HepG2 (cell line): ENCODE results near the gene SYMPK. TPM values are rescaled to one million over a fixed set of nuclear protein-coding genes. Genes with fewer than 3 reads are reported as not detected.

ENCODE experiments used
- AGO2 ChIP-seq: fragments of 200-400 bp; formaldehyde crosslinking; optimal IDR thresholded peaks from 2 replicates; pipeline ENCODE3; 2017; ENCODE audit warnings: mild to moderate bottlenecking, low read depth, low read length, moderate library complexity
- CBX5 ChIP-seq: sonication (generic); formaldehyde crosslinking; IDR thresholded peaks from 2 replicates; pipeline ENCODE4 v1.4.0; 2020; ENCODE audit warnings: missing genetic modification reagents, borderline replicate concordance
- DPF2 ChIP-seq: sonication (generic); formaldehyde crosslinking; IDR thresholded peaks from 2 replicates; pipeline ENCODE4 v1.4.0; 2020; ENCODE audit warnings: mild to moderate bottlenecking, low read depth, missing genetic modification reagents, borderline replicate concordance
- ETV5 ChIP-seq: IDR thresholded peaks from 2 replicates; pipeline ENCODE4 v1.6.1; 2018; ENCODE audit warnings: missing biosample characterization, missing genetic modification reagents, inconsistent platforms, borderline replicate concordance
- HDAC6 ChIP-seq: fragments of 200-600 bp; sonication (generic); IDR thresholded peaks from 2 replicates; pipeline ENCODE4 v1.7.0; 2017; ENCODE audit warnings: mild to moderate bottlenecking, antibody characterized with exemption, low read length, low read depth
- KLF16 ChIP-seq, 2 experiments: sonication (generic) in 1 of 2; formaldehyde crosslinking in 1 of 2; IDR thresholded peaks; 2 replicates each; pipeline versions ENCODE4 v1.6.1 to v1.8.0; 2016 to 2023; ENCODE audit warnings: missing genetic modification reagents in 2 of 2, missing compliant biosample characterization in 1 of 2
- MED8 ChIP-seq: sonication (generic); formaldehyde crosslinking; IDR thresholded peaks from 2 replicates; pipeline ENCODE4 v1.8.1; 2023; ENCODE audit warnings: mild to moderate bottlenecking, missing genetic modification reagents; ENCODE audit not compliant: insufficient replicate concordance
- PHF8 ChIP-seq: sonication (generic); formaldehyde crosslinking; IDR thresholded peaks from 2 replicates; pipeline ENCODE4 v1.5.0; 2020; ENCODE audit warnings: missing genetic modification reagents
- POLR2A ChIP-seq, 2 experiments: IDR thresholded peaks; 2 replicates each; pipeline ENCODE4 v1.6.1; 2011; ENCODE audit warnings: low read depth in 2 of 2, low read length in 2 of 2, mild to moderate bottlenecking in 1 of 2, moderate library complexity in 1 of 2; ENCODE audit not compliant: insufficient read depth in 1 of 2
- RBM22 ChIP-seq: fragments of 200-400 bp; formaldehyde crosslinking; optimal IDR thresholded peaks from 2 replicates; pipeline ENCODE3; 2017; ENCODE audit warnings: mild to moderate bottlenecking, low read length, moderate library complexity
- STAG1 ChIP-seq: sonication (generic); formaldehyde crosslinking; IDR thresholded peaks from 2 replicates; pipeline ENCODE4 v1.4.0; 2020; ENCODE audit warnings: missing genetic modification reagents
- YEATS4 ChIP-seq: sonication (generic); formaldehyde crosslinking; IDR thresholded peaks from 2 replicates; pipeline ENCODE4 v1.4.0; 2020; ENCODE audit warnings: missing genetic modification reagents, borderline replicate concordance
- ZFP90 ChIP-seq: sonication (generic); formaldehyde crosslinking; IDR thresholded peaks from 2 replicates; pipeline ENCODE4 v1.8.0; 2022; ENCODE audit warnings: missing genetic modification reagents, mild to moderate bottlenecking, inconsistent platforms, borderline replicate concordance
- ZNF160 ChIP-seq: sonication (generic); formaldehyde crosslinking; IDR thresholded peaks from 2 replicates; pipeline ENCODE4 v1.8.0; 2022; ENCODE audit warnings: mild to moderate bottlenecking, inconsistent platforms, missing genetic modification reagents
- ZNF761 ChIP-seq: sonication (generic); formaldehyde crosslinking; conservative IDR thresholded peaks from 2 replicates; pipeline ENCODE4 v1.4.0; 2020; ENCODE audit warnings: mild to moderate bottlenecking, missing genetic modification reagents
- ZNF782 ChIP-seq: sonication (generic); formaldehyde crosslinking; IDR thresholded peaks from 2 replicates; pipeline ENCODE4 v1.4.0; 2020; ENCODE audit warnings: missing genetic modification reagents, mild to moderate bottlenecking, borderline replicate concordance
- polyA plus RNA-seq, 8 experiments: library from polyadenylated mRNA; depleted of rRNA in 3 of 8; stranded (reverse) in 7 of 8; unstranded in 1 of 8; fragments of >200 nt; fragmentation: Illumina TruSeq in 4 of 8; extraction: Trizol in 4 of 8; gene quantifications; 2 replicates each; pipeline versions ENCODE4 v1.2.1 to v1.2.3, GENCODE V29; 2011 to 2016; ENCODE audit warnings: low read depth in 4 of 8, missing spikeins in 1 of 8, mixed read lengths in 1 of 8; ENCODE audit not compliant: insufficient read depth in 1 of 8
- total RNA-seq, 5 experiments: library from RNA; depleted of rRNA; stranded (reverse); fragments of >200 nt; fragmentation: Illumina TruSeq; extraction: Trizol; gene quantifications; 2 replicates each; pipeline ENCODE4 v1.2.3, GENCODE V29; 2016; ENCODE audit warnings: low read depth in 1 of 5
- TF ChIP-seq, protein P1 (sequence below): sonication (generic); formaldehyde crosslinking; IDR thresholded peaks from 2 replicates; pipeline ENCODE4 v1.5.0; 2020; ENCODE audit warnings: missing genetic modification reagents
- TF ChIP-seq, protein P2 (sequence below): sonication (generic); formaldehyde crosslinking; IDR thresholded peaks from 2 replicates; pipeline ENCODE4 v1.5.1; 2020; ENCODE audit warnings: missing genetic modification reagents, mild to moderate bottlenecking, borderline replicate concordance
- TF ChIP-seq, protein P3 (sequence below): fragments of 450-650 bp; IDR thresholded peaks from 2 replicates; pipeline ENCODE4 v1.6.1; 2017

Gene SYMPK
- total and polyA plus RNA-seq, 2 of the 13 experiments (the other 11 are each of a cell fraction or from before 2014, with no cell fraction given) = 21.9 to 55.7 TPM

DNA sequence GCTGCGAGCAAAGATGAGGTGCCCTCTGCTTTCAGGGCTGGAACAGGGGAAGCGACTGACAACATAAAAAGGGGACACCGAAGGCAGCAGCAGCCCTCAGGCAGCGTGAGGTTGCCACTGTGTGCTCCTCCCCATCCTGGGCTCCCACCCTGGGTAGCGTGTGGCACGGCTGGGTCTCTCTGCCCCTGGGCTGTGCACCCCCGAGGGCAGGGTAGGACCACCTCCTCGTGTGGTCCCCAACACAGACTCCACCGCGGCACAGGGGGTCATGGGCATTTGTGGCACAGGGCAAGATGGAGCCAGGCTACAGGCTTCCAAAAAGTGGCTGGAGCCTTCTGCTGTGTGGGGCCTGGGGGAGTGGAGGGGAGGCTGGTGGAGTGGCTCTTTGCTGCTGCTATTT, 41.4 kb downstream of the SYMPK start (continued):
- TF ChIP-seq ETV5 (CRISPR knock-in tag) = no peak
- TF ChIP-seq ZFP90 (CRISPR knock-in tag) = no peak
- TF ChIP-seq KLF16 (CRISPR knock-in tag; IDR thresholded peaks at IDR 0.05) = no peak
- no peak for TF ChIP-seq ZNF160 (CRISPR knock-in tag)
- TF ChIP-seq ZNF782 (CRISPR knock-in tag) = no peak
- TF ChIP-seq RBM22 = peak; percentile 19
- TF ChIP-seq, protein P1, sequence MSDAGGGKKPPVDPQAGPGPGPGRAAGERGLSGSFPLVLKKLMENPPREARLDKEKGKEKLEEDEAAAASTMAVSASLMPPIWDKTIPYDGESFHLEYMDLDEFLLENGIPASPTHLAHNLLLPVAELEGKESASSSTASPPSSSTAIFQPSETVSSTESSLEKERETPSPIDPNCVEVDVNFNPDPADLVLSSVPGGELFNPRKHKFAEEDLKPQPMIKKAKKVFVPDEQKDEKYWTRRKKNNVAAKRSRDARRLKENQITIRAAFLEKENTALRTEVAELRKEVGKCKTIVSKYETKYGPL (CRISPR knock-in tag) = no peak
- no peak for TF ChIP-seq MED8 (CRISPR knock-in tag)
- TF ChIP-seq PHF8 = no peak
- no peak for TF ChIP-seq YEATS4 (CRISPR knock-in tag)
- TF ChIP-seq DPF2 (CRISPR knock-in tag) = no peak
- TF ChIP-seq POLR2A (IDR thresholded peaks at IDR 0.05; ENCODE audit: insufficient read depth in 1 of 2, low read depth in 2 of 2, low read length in 2 of 2) = peak in 1 of 2 experiments; percentile 15; a peak in 1 of 4 replicates
- TF ChIP-seq, protein P2, sequence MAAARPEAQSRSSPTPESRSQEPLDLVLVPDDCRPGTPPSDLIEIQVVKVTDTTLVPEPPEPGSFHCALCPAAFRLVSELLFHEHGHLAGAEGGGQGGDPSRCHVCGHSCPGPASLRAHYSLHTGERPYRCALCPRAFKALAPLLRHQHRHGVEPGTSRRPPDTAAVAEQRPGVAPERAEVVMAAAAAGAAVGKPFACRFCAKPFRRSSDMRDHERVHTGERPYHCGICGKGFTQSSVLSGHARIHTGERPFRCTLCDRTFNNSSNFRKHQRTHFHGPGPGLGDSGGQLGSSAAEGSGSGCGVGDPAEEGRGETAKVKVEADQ (CRISPR knock-in tag) = no peak
- no peak for TF ChIP-seq STAG1 (CRISPR knock-in tag)
- TF ChIP-seq, protein P3, sequence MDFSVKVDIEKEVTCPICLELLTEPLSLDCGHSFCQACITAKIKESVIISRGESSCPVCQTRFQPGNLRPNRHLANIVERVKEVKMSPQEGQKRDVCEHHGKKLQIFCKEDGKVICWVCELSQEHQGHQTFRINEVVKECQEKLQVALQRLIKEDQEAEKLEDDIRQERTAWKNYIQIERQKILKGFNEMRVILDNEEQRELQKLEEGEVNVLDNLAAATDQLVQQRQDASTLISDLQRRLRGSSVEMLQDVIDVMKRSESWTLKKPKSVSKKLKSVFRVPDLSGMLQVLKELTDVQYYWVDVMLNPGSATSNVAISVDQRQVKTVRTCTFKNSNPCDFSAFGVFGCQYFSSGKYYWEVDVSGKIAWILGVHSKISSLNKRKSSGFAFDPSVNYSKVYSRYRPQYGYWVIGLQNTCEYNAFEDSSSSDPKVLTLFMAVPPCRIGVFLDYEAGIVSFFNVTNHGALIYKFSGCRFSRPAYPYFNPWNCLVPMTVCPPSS = no peak
- peak; percentile 70 for TF ChIP-seq AGO2
- no peak for TF ChIP-seq HDAC6
- TF ChIP-seq ZNF761 = no peak
- no peak for TF ChIP-seq CBX5
